NK-92 treated with Interleukin-12 subunit alpha and Interleukin-12 subunit beta, amount 100 ng/mL, for 24 hours (cell line): ENCODE measurements around the gene TRIO.

ENCODE experiments used
- DNase-seq: peaks from one replicate; lab custom pipeline; 2025; lab: John Stamatoyannopoulos, UW

TRIO gene

GRCh38 chr5:14330291-14330690 lies 187.1 kb downstream of the TRIO start:
- DNase-seq: no peak

- DNase-seq: no peak
Measured at GRCh38 chr5:14330729-14331385, 187.7 kb downstream of the TRIO start.

DNA sequence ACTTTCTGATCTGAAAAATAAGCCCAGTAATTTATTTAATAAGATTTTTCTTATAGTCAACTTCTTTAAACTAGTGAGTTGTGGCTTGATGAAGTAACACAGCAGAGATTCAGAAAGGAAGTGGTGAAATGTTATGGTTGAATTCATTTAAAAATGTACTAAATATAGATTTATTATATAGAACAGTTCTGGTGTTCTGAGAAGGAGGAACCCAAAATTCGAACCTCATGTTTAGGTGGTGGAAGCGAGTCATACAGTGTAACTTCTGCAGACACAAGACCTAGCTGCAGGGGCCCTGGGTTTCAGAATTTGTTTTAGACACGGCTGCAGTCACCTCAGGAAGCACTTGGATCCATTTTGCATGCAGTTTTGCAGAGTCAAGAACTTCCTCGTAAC lies 188.2 kb downstream of the TRIO start:
- no peak for DNase-seq

DNA sequence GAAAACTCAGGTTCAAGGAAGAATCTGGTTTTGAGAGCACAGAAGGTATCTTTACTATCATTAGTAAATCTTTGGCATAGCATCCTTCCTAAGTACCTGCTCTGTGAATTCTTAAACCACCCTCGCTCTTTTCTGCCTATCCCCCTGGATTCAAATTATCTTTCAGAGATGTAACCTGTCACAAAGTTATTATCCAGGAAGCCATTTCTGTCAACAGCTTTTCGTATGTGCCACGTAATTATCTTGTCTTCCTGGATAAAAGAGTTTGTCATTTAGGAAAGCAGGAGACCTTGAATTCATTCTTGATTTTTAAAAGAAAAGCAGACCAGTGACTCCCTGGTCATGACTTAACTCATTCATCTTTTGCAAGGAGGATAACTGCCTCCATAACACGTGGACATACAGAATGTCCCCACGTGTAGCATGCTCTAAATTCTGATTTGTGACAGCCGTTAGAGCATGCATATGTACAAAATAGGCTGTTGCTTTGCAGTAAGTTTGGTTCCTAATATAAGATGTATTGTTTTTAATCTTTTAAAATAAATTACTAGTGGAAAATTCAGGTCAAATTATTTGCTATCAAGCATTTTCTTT lies 189.0 kb downstream of the TRIO start:
- no peak for DNase-seq

DNA sequence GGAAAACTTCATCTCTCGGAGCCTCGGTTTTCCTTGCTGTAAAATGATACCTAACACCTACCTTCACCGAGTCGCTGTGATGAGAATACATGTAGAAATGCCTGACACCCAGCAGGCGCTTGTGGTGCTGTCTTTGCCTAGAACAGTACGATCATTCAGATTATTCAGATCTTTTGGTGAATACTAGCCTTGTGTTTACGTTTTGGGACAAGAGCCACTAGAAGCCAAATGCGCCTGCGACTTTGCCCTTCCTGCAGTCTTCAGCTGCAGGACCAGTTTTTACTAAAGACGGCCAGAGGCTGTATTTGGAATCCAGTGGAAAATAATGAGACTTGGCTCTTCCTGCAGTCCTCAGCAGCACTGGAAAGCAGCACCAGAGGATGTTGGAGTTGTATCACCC lies 189.6 kb downstream of the TRIO start:
- DNase-seq: no peak

- DNase-seq: no peak
Measured at GRCh38 chr5:14337593-14337992, 194.5 kb downstream of the TRIO start.

- DNase-seq: no peak
Measured at GRCh38 chr5:14339468-14339867, 196.3 kb downstream of the TRIO start.

DNA sequence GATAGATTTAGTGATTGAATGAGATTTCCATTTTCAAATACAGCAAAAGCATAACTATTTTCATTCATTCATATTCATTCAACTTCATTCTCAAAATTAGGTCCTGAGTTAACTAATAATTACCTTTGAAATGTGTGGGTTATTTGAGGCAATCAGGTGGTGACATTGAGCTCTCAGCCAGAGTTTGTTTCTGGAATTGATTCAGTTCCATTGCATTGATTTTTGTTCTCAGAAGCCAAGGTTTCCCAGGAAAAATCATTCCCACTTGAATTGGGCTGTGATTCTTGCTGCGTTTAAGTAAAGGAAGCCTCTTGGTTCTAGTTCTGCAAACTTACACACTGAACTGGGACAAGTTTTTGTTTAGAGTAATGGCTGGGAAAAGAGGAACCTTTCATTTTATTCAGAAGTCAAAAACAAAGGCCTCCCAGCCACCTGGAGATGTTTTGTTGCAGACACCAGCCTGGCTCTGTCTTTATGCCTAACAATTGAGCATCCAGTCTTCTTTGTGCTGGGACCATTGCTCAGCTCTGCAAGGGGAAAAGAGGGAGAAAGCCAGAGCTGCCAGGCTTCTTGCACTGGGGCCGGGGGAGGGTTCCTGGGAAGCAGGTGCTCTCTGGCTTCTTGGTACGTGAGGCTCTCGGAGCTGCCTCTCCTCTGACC lies 198.6 kb downstream of the TRIO start:
- DNase-seq: no peak

- no peak for DNase-seq
Measured at GRCh38 chr5:14342306-14342705, 199.2 kb downstream of the TRIO start.

DNA sequence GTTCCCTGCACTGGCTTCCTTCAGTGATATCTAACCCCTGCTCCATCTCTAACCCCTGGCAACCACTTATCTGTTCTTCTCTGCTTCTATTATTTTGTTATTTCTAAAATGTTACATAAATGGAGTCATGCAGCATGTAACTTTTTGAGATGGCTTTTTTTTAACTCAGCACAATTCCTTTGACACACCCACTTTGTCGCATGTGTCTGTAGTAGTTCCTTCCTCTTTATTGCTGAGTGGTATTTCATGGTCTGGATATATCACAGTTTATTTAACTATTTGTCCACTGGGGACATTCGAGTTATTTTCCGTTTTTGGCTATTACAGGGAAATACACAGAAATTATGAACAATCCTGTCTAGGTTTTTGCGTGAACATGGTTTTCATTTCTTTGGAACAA lies 200.2 kb downstream of the TRIO start:
- no peak for DNase-seq

DNA sequence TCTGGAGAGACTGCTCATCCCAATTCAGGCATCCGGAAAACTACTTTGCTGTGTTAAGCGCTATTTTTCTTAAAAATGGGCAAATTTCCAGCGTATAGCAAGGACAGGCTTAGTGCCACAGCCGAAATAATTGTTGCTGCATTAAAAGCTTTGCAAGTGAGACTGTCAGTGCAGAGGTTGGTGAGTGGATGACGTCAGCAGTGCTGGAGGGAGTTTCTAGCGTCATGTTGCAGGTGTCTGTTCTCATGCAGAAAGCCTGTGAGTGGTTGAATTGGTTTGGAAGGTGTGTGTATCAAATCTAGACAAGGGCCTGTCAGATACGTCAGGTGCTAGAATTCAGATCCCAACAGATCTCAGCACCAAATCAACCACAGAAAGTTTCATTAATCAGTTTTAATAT lies 204.4 kb downstream of the TRIO start:
- DNase-seq: no peak

- DNase-seq: no peak
Measured at GRCh38 chr5:14348142-14348541, 205.0 kb downstream of the TRIO start.

DNA sequence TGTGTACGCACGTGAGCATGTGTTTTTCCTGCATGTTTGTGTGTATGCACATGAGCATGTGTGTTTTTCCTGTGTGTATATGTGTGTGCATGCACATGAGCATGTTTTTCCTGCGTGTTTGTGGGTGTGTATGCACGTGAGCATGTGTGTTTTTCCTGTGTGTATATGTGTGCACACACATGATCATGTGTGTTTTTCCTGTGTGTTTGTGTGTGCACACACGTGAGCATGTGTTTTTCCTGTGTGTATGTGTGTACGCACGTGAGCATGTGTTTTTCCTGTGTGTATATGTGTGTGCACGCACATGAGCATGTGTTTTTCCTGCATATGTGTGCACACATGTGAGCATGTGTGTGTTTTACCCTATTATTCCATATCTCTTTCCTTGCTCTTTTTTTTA lies 205.9 kb downstream of the TRIO start:
- DNase-seq: no peak

- no peak for DNase-seq
Measured at GRCh38 chr5:14351086-14351661, 208.0 kb downstream of the TRIO start.

DNA sequence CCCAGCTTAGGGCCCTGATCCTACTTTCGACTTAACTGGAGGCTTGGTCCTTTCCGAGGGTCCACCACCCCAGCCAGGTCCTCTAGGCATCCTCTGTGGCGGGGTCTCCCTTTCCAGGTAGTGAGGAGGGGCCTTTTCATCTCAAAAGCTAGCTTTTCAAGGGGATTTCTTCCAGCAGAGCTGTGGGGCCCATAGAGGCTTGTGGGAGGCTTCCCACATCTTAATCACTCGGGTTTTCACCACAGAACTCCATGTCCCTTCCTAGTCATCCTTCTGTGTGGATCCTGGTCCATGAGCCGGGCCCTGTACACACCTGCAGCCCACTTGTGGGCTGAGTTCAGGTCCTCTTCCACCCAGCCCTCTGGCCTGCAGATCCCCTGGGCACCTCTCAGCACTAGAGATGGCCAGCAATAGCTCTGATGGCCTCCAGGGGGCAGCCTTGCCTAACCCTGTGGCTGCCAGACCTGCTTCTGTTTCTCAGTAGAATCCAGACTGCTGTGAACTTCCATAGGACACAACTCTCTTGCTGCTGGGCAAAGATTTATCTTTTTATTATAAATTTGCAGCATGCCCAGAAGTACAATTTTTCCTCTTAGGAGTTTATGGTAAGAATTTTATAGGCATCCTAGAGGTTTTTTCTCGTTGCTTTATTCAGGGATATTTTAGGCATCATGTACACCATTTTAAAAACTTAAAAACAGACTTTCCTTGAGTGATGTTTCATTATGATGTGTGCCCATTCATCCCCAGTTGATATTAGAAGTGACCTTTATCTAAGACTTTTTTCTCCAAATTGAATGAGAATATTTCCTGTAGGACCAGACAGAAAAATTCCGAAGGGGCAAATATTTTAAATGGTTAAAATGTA lies 208.9 kb downstream of the TRIO start:
- DNase-seq: peak; percentile 12

GRCh38 chr5:14353726-14354474 lies 210.8 kb downstream of the TRIO start:
- DNase-seq: no peak

GRCh38 chr5:14355391-14355790 lies 212.2 kb downstream of the TRIO start:
- DNase-seq: no peak

- no peak for DNase-seq
Measured at GRCh38 chr5:14356305-14356704, 213.2 kb downstream of the TRIO start.

- no peak for DNase-seq
Measured at GRCh38 chr5:14357441-14357840, 214.3 kb downstream of the TRIO start.

GRCh38 chr5:14357851-14358250 lies 214.7 kb downstream of the TRIO start:
- DNase-seq: no peak

GRCh38 chr5:14358536-14358935 lies 215.4 kb downstream of the TRIO start:
- no peak for DNase-seq
